Activated CD8-positive, alpha-beta memory T cell treated with anti-CD3 and anti-CD28 coated beads, Interleukin-2, amount 10 ng/mL, durations not matched to agents 7 days and 5 days (primary cell): Measurements from ENCODE around the gene ELL2. TPM values are rescaled to one million over a fixed set of nuclear protein-coding genes. Genes with fewer than 3 reads are reported as not detected.

Experiments used
- ATAC-seq: fragments of 150-1000 bp; cut with Tn5 transposase; one replicate; pipeline ENCODE4 v1.10.0; 2021; ENCODE audit warnings: moderate library complexity
- CTCF ChIA-PET: fragments of 350-600 bp; sonication (Branson Sonifier 250); formaldehyde crosslinking; loops from one replicate; lab custom pipeline; 2021; ENCODE audit warnings: antibody characterized with exemption; lab: Charles Lee
- DNase-seq: peaks from one replicate; pipeline ENCODE4 v3.0.0-alpha.2; 2020
- H3K27ac Mint-ChIP-seq: one replicate; pipeline ENCODE4 v1.8.0; 2021; ENCODE audit warnings: mild to moderate bottlenecking, mixed read lengths
- H3K27me3 Mint-ChIP-seq: one replicate; pipeline ENCODE4 v1.8.0; 2021; ENCODE audit warnings: mixed read lengths
- H3K36me3 Mint-ChIP-seq: one replicate; pipeline ENCODE4 v1.8.0; 2021; ENCODE audit warnings: mild to moderate bottlenecking, mixed read lengths
- H3K4me1 Mint-ChIP-seq: one replicate; pipeline ENCODE4 v1.8.0; 2021; ENCODE audit warnings: mixed read lengths
- H3K4me3 Mint-ChIP-seq: one replicate; pipeline ENCODE4 v1.8.0; 2021; ENCODE audit warnings: mild to moderate bottlenecking, moderate library complexity, mixed read lengths
- H3K9me3 Mint-ChIP-seq: one replicate; pipeline ENCODE4 v1.8.0; 2022; ENCODE audit warnings: low read depth, mixed read lengths
- total RNA-seq, 2 experiments: library from RNA; stranded (reverse); gene quantifications; one replicate each; pipeline ENCODE4 v1.2.3, GENCODE V29; 2021

The ELL2 gene
- total RNA-seq, 2 experiments from 2014 or later, result 33.9 to 81.8 TPM

- Mint-ChIP-seq H3K27me3 (no peaks in the 10 kb centered on the region), H3K4me1 (peaks cover 3% of the 10 kb centered on the region), H3K4me3 (no peak overlapping the region), H3K36me3 (peaks cover 12% of the 10 kb centered on the region), H3K27ac (no peak overlapping the region), H3K9me3 (no peaks in the 10 kb centered on the region)
- no peak for DNase-seq
- no peak for ATAC-seq
- CTCF ChIA-PET, result interaction anchor here (0.8 kb wide), 1 partner anchor 24 kb away, joined by 3 read pairs; no protein-coding TSS in a partner anchor
Measured at GRCh38 chr5:95883185-95884016, 78.2 kb downstream of the ELL2 start.

- Mint-ChIP-seq H3K36me3 (peaks cover 4% of the 10 kb centered on the region), H3K27me3 (no peaks in the 10 kb centered on the region), H3K9me3 (no peaks in the 10 kb centered on the region), H3K4me1 (no peaks in the 10 kb centered on the region), H3K27ac (no peak overlapping the region), H3K4me3 (no peak overlapping the region)
- DNase-seq, result no peak
- CTCF ChIA-PET, result interaction anchor here (0.7 to 1.1 kb wide), 2 partner anchors 11 to 777 kb away, joined by 3 read pairs; no protein-coding TSS in a partner anchor
- no peak for ATAC-seq
Measured at GRCh38 chr5:95881833-95882232, 79.8 kb downstream of the ELL2 start.

DNA sequence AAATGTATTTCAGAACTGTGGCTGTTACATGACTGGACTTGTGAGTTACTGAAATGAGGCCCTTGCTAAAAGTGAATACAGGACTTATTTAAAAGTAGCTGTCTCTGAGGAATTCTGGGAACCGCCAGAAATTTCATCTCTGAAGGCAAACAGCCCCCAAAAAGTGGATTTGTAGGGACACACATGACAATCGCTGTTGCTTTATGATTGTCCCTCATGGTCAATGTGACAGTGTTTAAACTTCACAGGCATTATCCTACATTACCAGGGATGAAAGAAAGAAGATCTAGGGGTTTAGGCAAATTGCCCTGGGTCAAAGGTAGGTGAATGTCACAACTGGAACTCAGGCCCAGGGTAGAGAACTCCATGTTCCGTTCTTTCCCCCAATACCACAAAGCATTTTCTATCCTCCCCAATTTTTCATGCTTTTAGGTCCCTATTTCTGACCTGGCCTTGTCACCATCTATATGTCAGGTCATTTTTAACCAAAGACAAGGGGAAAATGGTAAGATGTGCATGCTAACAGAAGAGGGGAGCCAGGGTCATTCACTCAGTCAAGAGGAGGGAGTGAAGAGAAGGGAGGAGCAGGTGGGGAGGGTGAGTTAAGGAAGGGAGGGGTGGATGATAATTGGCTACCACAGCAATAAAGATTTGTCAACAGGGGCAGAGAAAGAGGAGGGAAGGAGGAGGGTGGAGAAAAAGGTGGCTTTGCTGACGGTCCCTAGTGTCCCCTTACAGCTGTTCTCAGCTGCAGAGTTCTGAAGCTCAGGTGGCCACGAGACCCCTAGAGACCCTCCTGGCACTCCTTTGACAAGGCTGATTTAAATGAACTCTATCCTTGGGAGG is 81.3 kb downstream of the ELL2 start:
- Mint-ChIP-seq H3K4me3 (no peak overlapping the region), H3K27ac (no peak overlapping the region), H3K36me3 (no peaks in the 10 kb centered on the region), H3K27me3 (no peaks in the 10 kb centered on the region), H3K4me1 (no peaks in the 10 kb centered on the region), H3K9me3 (no peaks in the 10 kb centered on the region)
- ATAC-seq (no peak), DNase-seq (no peak)
- CTCF ChIA-PET, result interaction anchor here (1.1 kb wide), 1 partner anchor 12 kb away, joined by 3 read pairs; no protein-coding TSS in a partner anchor

- ATAC-seq (no peak), DNase-seq (no peak)
- Mint-ChIP-seq H3K27ac (no peak overlapping the region), H3K4me1 (no peaks in the 10 kb centered on the region), H3K36me3 (no peaks in the 10 kb centered on the region), H3K27me3 (no peaks in the 10 kb centered on the region), H3K4me3 (no peak overlapping the region), H3K9me3 (no peaks in the 10 kb centered on the region)
- CTCF ChIA-PET, result interaction anchor here (0.9 to 1.1 kb wide), 2 partner anchors 13 to 15 kb away, joined by 3 read pairs; no protein-coding TSS in a partner anchor
Measured at GRCh38 chr5:95879661-95880060, 82.0 kb downstream of the ELL2 start.

- ATAC-seq (no peak), DNase-seq (no peak)
- CTCF ChIA-PET, result interaction anchor here (0.7 to 1.1 kb wide), 3 partner anchors 14 to 109 kb away, joined by 3 to 4 read pairs (median 3); no protein-coding TSS in a partner anchor
- Mint-ChIP-seq H3K4me1 (no peaks in the 10 kb centered on the region), H3K36me3 (no peaks in the 10 kb centered on the region), H3K27me3 (no peaks in the 10 kb centered on the region), H3K27ac (no peak overlapping the region), H3K9me3 (no peaks in the 10 kb centered on the region), H3K4me3 (no peak overlapping the region)
Measured at GRCh38 chr5:95878417-95879323, 83.0 kb downstream of the ELL2 start.

GRCh38 chr5:95876782-95877181 is 84.9 kb downstream of the ELL2 start:
- H3K9me3 Mint-ChIP-seq, result no peaks in the 10 kb centered on the region
- CTCF ChIA-PET, result no interaction called here
- peaks cover 2% of the 10 kb centered on the region for H3K36me3 Mint-ChIP-seq
- no peak for ATAC-seq
- H3K4me1 Mint-ChIP-seq, result peaks cover 5% of the 10 kb centered on the region
- no peaks in the 10 kb centered on the region for H3K27me3 Mint-ChIP-seq
- no peak overlapping the region for H3K4me3 Mint-ChIP-seq
- DNase-seq, result no peak
- no peak overlapping the region for H3K27ac Mint-ChIP-seq

- no peak overlapping the region for H3K4me3 Mint-ChIP-seq
- no peak overlapping the region for H3K27ac Mint-ChIP-seq
- H3K4me1 Mint-ChIP-seq, result peaks cover 23% of the 10 kb centered on the region
- no peak for DNase-seq
- H3K27me3 Mint-ChIP-seq, result no peaks in the 10 kb centered on the region
- ATAC-seq, result no peak
- no peaks in the 10 kb centered on the region for H3K9me3 Mint-ChIP-seq
- CTCF ChIA-PET, result interaction anchor here (0.7 to 1.0 kb wide), 2 partner anchors 12 to 463 kb away, joined by 3 read pairs; no protein-coding TSS in a partner anchor
- H3K36me3 Mint-ChIP-seq, result peaks cover 2% of the 10 kb centered on the region
Measured at GRCh38 chr5:95874246-95874645, 87.4 kb downstream of the ELL2 start.

GRCh38 chr5:95873351-95873750 is 88.3 kb downstream of the ELL2 start:
- Mint-ChIP-seq H3K9me3 (no peaks in the 10 kb centered on the region), H3K4me1 (peaks cover 31% of the 10 kb centered on the region), H3K27ac (no peak overlapping the region), H3K36me3 (peaks cover 2% of the 10 kb centered on the region), H3K4me3 (no peak overlapping the region), H3K27me3 (no peaks in the 10 kb centered on the region)
- no peak for DNase-seq
- no peak for ATAC-seq
- CTCF ChIA-PET, result no interaction called here

DNA sequence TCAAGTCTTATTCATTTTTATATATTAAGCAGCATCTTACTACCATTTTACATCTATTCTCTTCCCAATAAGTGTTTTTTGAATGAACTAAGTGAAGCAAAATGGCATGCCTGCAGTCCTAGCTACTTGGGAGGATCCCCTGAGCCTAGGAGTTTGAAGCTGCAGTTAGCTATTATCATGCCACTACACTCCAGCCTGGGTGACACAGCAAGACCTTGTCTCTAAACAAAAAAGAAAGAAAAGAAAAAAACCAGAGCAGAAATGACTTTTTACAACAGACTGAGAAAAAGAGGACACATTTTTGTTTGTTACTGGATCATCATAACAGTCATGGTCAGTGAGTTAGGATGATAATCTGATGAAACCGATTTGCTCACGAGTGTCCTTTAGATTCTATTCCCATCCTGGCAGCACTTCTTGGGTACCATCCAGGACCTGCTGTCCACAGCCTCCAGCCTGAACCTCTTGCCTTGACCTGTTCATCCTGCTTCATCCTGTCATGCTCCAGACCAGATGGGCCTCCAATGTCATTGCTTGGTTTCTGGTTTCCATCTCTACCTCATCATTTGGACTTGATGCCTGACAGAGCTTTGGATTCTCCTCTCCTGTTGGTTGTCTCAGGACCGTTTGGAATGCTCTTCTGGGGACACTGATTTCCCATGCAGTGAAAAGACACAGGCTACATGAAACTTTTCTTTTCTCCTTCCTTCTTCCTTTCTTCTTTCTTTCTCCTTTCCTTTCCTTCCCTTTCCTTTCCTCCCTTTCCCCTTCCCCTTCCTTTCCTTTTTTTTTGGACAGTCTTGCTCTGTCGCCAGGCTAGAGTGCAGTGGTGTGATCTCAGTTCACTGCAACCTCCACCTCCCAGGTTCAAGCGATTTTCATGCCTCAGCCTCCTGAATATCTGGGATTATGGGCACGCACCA is 89.0 kb downstream of the ELL2 start:
- Mint-ChIP-seq H3K27ac (no peak overlapping the region), H3K4me1 (peaks cover 33% of the 10 kb centered on the region), H3K27me3 (no peaks in the 10 kb centered on the region), H3K4me3 (no peak overlapping the region), H3K9me3 (peaks cover 2% of the 10 kb centered on the region), H3K36me3 (peaks cover 4% of the 10 kb centered on the region)
- CTCF ChIA-PET, result no interaction called here
- DNase-seq (no peak), ATAC-seq (no peak)

- Mint-ChIP-seq H3K4me3 (no peak overlapping the region), H3K4me1 (peaks cover 38% of the 10 kb centered on the region), H3K27me3 (no peaks in the 10 kb centered on the region), H3K36me3 (peaks cover 9% of the 10 kb centered on the region), H3K9me3 (peaks cover 2% of the 10 kb centered on the region), H3K27ac (peak overlapping the region; percentile 94)
- no peak for ATAC-seq
- CTCF ChIA-PET, result interaction anchor here (0.9 to 2.7 kb wide), 5 partner anchors 12 to 46 kb away, joined by 3 to 13 read pairs (median 3); no protein-coding TSS in a partner anchor
- no peak for DNase-seq
Measured at GRCh38 chr5:95871146-95871806, 90.4 kb downstream of the ELL2 start.

- peaks cover 9% of the 10 kb centered on the region for H3K36me3 Mint-ChIP-seq
- no peaks in the 10 kb centered on the region for H3K27me3 Mint-ChIP-seq
- peaks cover 38% of the 10 kb centered on the region for H3K4me1 Mint-ChIP-seq
- H3K4me3 Mint-ChIP-seq, result peak overlapping the region; percentile 58
- DNase-seq, result peak; percentile 59
- H3K27ac Mint-ChIP-seq, result peak overlapping the region; percentile 94
- CTCF ChIA-PET, result interaction anchor here (0.6 to 2.7 kb wide), 12 partner anchors 8 to 475 kb away, joined by 3 to 13 read pairs (median 4); partner anchors contain the start of gene ELL2
- ATAC-seq, result peak; percentile 79
- H3K9me3 Mint-ChIP-seq, result peaks cover 2% of the 10 kb centered on the region
Measured at GRCh38 chr5:95870105-95870672, 91.5 kb downstream of the ELL2 start.
